HCT116 (cell line): ENCODE results near the gene PRODH. TPM values are rescaled to one million over a fixed set of nuclear protein-coding genes. Genes with fewer than 3 reads are reported as not detected.
A peak's percentile ranks its signal among the peaks of the same experiment; 100 is the strongest.

ENCODE experiments used
- ATAC-seq: fragments of 200-7000 bp; cut with Tn5 transposase; 2 replicates; pipeline ENCODE4 v1.9.1; 2020; ENCODE audit warnings: mild to moderate bottlenecking, moderate library complexity
- BruUV-seq: library from RNA; stranded (reverse); fragments of 400-500 nt; replicated peaks from 2 replicates; lab custom pipeline; 2021; lab: Mats Ljungman, UMichigan
- CTCF ChIA-PET: fragments of 300-600 bp; sonication (Branson Sonifier 250); formaldehyde crosslinking; loops from one replicate; lab custom pipeline; 2021; ENCODE audit warnings: antibody characterized with exemption; lab: Charles Lee
- POLR2A ChIA-PET: fragments of 300-600, 350-600 bp; sonication (Branson Sonifier 250); formaldehyde crosslinking; loops from one replicate; lab custom pipeline; 2021; ENCODE audit warnings: antibody characterized with exemption; lab: Charles Lee
- RAD21 ChIA-PET, 2 experiments: fragments of 300-600 bp; sonication (Branson Sonifier 250); formaldehyde crosslinking; loops; one replicate each; lab custom pipeline; 2023; ENCODE audit warnings: low total read pairs in 2 of 2; ENCODE audit not compliant: uncharacterized antibody in 2 of 2, unreplicated experiment in 2 of 2, low non-redundant PET in 1 of 2; lab: Charles Lee
- DNase-seq: peaks from one replicate; pipeline ENCODE4 v3.0.0-alpha.2; 2010; ENCODE audit warnings: low read depth, low spot score
- H2AFZ ChIP-seq: fragments of 200-600 bp; shearing (Covaris generic), sonication (generic); 2 replicates; pipeline ENCODE4 v1.6.1; 2017; ENCODE audit warnings: low read depth, mixed run types, mixed read lengths, antibody characterized with exemption, low read length; ENCODE audit not compliant: poor library complexity, severe bottlenecking
- H3K27ac ChIP-seq: 2 replicates; pipeline ENCODE4 v1.5.1; 2012; ENCODE audit warnings: low read depth, low read length
- H3K27me3 ChIP-seq: fragments of 200-600 bp; sonication (generic); 2 replicates; pipeline ENCODE4 v1.6.1; 2016; ENCODE audit warnings: mixed run types, low read length, mixed read lengths; ENCODE audit not compliant: insufficient read depth
- H3K36me3 ChIP-seq, 2 experiments: fragments of 200-500 bp in 1 of 2; fragments of 200-600 bp in 1 of 2; sonication (Bioruptor generic) in 1 of 2; sonication (generic) in 1 of 2; 2 replicates each; pipeline versions ENCODE4 v1.5.1 to v1.6.1; 2014 to 2016; ENCODE audit warnings: low read length in 2 of 2, inconsistent platforms in 1 of 2, mixed read lengths in 1 of 2, mixed run types in 1 of 2; ENCODE audit not compliant: insufficient read depth in 2 of 2, control insufficient read depth in 1 of 2
- H3K4me1 ChIP-seq, 2 experiments: fragments of 200-600 bp in 1 of 2; sonication (generic) in 1 of 2; 2 replicates each; pipeline versions ENCODE4 v1.5.1 to v1.6.1; 2012 to 2017; ENCODE audit warnings: low read length in 2 of 2, inconsistent platforms in 1 of 2, mild to moderate bottlenecking in 1 of 2, mixed read lengths in 1 of 2, mixed run types in 1 of 2, moderate library complexity in 1 of 2; ENCODE audit not compliant: insufficient read depth in 2 of 2, control insufficient read depth in 1 of 2
- H3K4me2 ChIP-seq: fragments of 200-600 bp; sonication (generic); 2 replicates; pipeline ENCODE4 v1.6.1; 2017; ENCODE audit warnings: mixed run types, low read length, mixed read lengths
- H3K4me3 ChIP-seq, 2 experiments: fragments of 200-600 bp in 1 of 2; sonication (generic) in 1 of 2; replicated peaks in 1 of 2; 2 replicates each; pipeline ENCODE4 v1.5.1; 2011 to 2016; ENCODE audit warnings: low read length in 2 of 2, control low read depth in 1 of 2, low read depth in 1 of 2, mild to moderate bottlenecking in 1 of 2, mixed read lengths in 1 of 2, mixed run types in 1 of 2
- H3K79me2 ChIP-seq: fragments of 200-600 bp; sonication (generic); 2 replicates; pipeline ENCODE4 v1.6.1; 2017; ENCODE audit warnings: mild to moderate bottlenecking, mixed run types, low read length, moderate library complexity, mixed read lengths; ENCODE audit not compliant: insufficient read depth
- H3K9ac ChIP-seq: fragments of 200-600 bp; sonication (generic); 2 replicates; pipeline ENCODE4 v1.6.1; 2016; ENCODE audit warnings: low read length, mixed read lengths
- H3K9me2 ChIP-seq: fragments of 200-600 bp; sonication (generic), shearing (Covaris generic); 2 replicates; pipeline ENCODE4 v1.6.1; 2017; ENCODE audit warnings: mixed run types, mild to moderate bottlenecking, moderate library complexity; ENCODE audit not compliant: insufficient read depth
- H3K9me3 ChIP-seq, 2 experiments: fragments of 200-500 bp in 1 of 2; fragments of 200-600 bp in 1 of 2; sonication (Bioruptor generic) in 1 of 2; sonication (generic) in 1 of 2; 2 replicates each; pipeline ENCODE4 v1.6.1; 2014 to 2017; ENCODE audit warnings: low read length in 2 of 2, mixed read lengths in 2 of 2, inconsistent platforms in 1 of 2, low read depth in 1 of 2, mild to moderate bottlenecking in 1 of 2, mixed run types in 1 of 2, moderate library complexity in 1 of 2; ENCODE audit not compliant: control insufficient read depth in 1 of 2, insufficient read depth in 1 of 2
- H4K20me1 ChIP-seq: fragments of 200-600 bp; sonication (generic), shearing (Covaris generic); 2 replicates; pipeline ENCODE4 v1.6.1; 2017; ENCODE audit warnings: mixed run types, mild to moderate bottlenecking, moderate library complexity; ENCODE audit not compliant: insufficient read depth
- CEBPB ChIP-seq: IDR thresholded peaks from 2 replicates; pipeline ENCODE4 v1.6.1; 2012; ENCODE audit warnings: low read depth
- EGR1 ChIP-seq: IDR thresholded peaks from 2 replicates; pipeline ENCODE4 v1.6.1; 2012; ENCODE audit warnings: low read depth
- ELF1 ChIP-seq: IDR thresholded peaks from 2 replicates; pipeline ENCODE4 v1.6.1; 2012; ENCODE audit warnings: low read depth, borderline replicate concordance
- EZH2 ChIP-seq: fragments of 200-600 bp; sonication (generic); IDR thresholded peaks from 2 replicates; pipeline ENCODE4 v1.6.1; 2017; ENCODE audit warnings: antibody characterized with exemption, mixed run types
- EZH2phosphoT487 ChIP-seq: fragments of 200-600 bp; IDR thresholded peaks from 2 replicates; pipeline ENCODE4 v1.6.1; 2018; ENCODE audit warnings: antibody characterized with exemption, borderline replicate concordance
- FOSL1 ChIP-seq: IDR thresholded peaks from 2 replicates; pipeline ENCODE4 v1.6.1; 2012; ENCODE audit warnings: low read depth
- MAX ChIP-seq: IDR thresholded peaks from 2 replicates; pipeline ENCODE4 v1.6.1; 2012
- POLR2A ChIP-seq: IDR thresholded peaks from 2 replicates; pipeline ENCODE4 v1.7.0; 2011; ENCODE audit warnings: borderline replicate concordance; ENCODE audit not compliant: insufficient read depth, insufficient read length; ENCODE audit errors: extremely low read depth
- RAD21 ChIP-seq: IDR thresholded peaks from 2 replicates; pipeline ENCODE4 v1.6.1; 2012; ENCODE audit warnings: low read depth, mild to moderate bottlenecking
- SP1 ChIP-seq: IDR thresholded peaks from 2 replicates; pipeline ENCODE4 v1.6.1; 2012; ENCODE audit warnings: low read depth
- SRF ChIP-seq: IDR thresholded peaks from 2 replicates; pipeline ENCODE4 v1.6.1; 2012; ENCODE audit warnings: low read depth
- TCF7L2 ChIP-seq: IDR thresholded peaks from 2 replicates; pipeline ENCODE4 v1.7.0; 2011; ENCODE audit warnings: borderline replicate concordance, inconsistent platforms; ENCODE audit not compliant: insufficient read depth, insufficient read length; ENCODE audit errors: extremely low read depth
- YY1 ChIP-seq: IDR thresholded peaks from 2 replicates; pipeline ENCODE4 v1.6.1; 2011; ENCODE audit warnings: low read length, low read depth, moderate library complexity, mild to moderate bottlenecking; ENCODE audit not compliant: insufficient replicate concordance; ENCODE audit errors: extremely low read depth
- ZFX ChIP-seq: fragments of 450-650 bp; IDR thresholded peaks from 2 replicates; pipeline ENCODE4 v1.6.1; 2017
- ZNF274 ChIP-seq: fragments of 200-500 bp; sonication (Bioruptor generic); IDR thresholded peaks from 2 replicates; pipeline ENCODE4 v1.6.1; 2014; ENCODE audit warnings: mild to moderate bottlenecking, low read depth, low read length, inconsistent platforms
- intact Hi-C: fragments of 100-400 bp; cut with micrococcal nuclease; formaldehyde crosslinking; loops from 2 replicates; pipeline ENCODE4 v1.10.0; 2022
- total RNA-seq: library from RNA; stranded (reverse); gene quantifications from one replicate; pipeline ENCODE4 v1.2.1, GENCODE V29; 2021; ENCODE audit not compliant: unreplicated experiment
- TF ChIP-seq, protein P1 (sequence below), 3 experiments: fragments of 200-600 bp in 1 of 3; sonication (generic) in 1 of 3; IDR thresholded peaks in 2 of 3; conservative IDR thresholded peaks in 1 of 3; 2 replicates each; pipeline ENCODE4 v1.5.1; 2012 to 2017; ENCODE audit warnings: low read depth in 2 of 3, low read length in 2 of 3, antibody characterized with exemption in 1 of 3, borderline replicate concordance in 1 of 3, control low read depth in 1 of 3, mild to moderate bottlenecking in 1 of 3, mixed read lengths in 1 of 3, mixed run types in 1 of 3, moderate library complexity in 1 of 3; ENCODE audit not compliant: insufficient read depth in 1 of 3

The PRODH gene
- total RNA-seq, 1 experiment from 2014 or later, result 3.2 TPM

GRCh38 chr22:18970948-18971315, 34.8 kb upstream of the PRODH start:
- Histone ChIP-seq H3K79me2 (no peaks in the 10 kb centered on the region), H3K27ac (peak overlapping the region; percentile 81; the same call in 1 of the 2 replicates), H2AFZ (no peak overlapping the region), H3K9me3 (no peaks in the 10 kb centered on the region)
- intact Hi-C loops, result no loop called here
- TF ChIP-seq FOSL1, result no peak
- no peak for TF ChIP-seq MAX
- no peak for TF ChIP-seq EGR1
- no peak for TF ChIP-seq POLR2A
- TF ChIP-seq, all 23 proteins: peak for 0
- no peaks in the 10 kb centered on the region for H3K27me3 ChIP-seq
- ChIA-PET POLR2A (no interaction called here), CTCF (no interaction called here), RAD21 (no interaction called here)
- no peaks in the 10 kb centered on the region for H4K20me1 ChIP-seq
- H3K4me2 ChIP-seq, result peak overlapping the region; percentile 83
- no peaks in the 10 kb centered on the region for H3K36me3 ChIP-seq
- peaks cover 0 to 7% of the 10 kb centered on the region in 2 experiments; a peak in 1 of 4 replicates for H3K4me1 ChIP-seq
- H3K9ac ChIP-seq, result peak overlapping the region; percentile 67
- BruUV-seq, result no TSS peak
- H3K4me3 ChIP-seq, result peak overlapping the region; percentile 55 to 78
- DNase-seq (no peak), ATAC-seq (no peak)
- no peaks in the 10 kb centered on the region for H3K9me2 ChIP-seq

DNA sequence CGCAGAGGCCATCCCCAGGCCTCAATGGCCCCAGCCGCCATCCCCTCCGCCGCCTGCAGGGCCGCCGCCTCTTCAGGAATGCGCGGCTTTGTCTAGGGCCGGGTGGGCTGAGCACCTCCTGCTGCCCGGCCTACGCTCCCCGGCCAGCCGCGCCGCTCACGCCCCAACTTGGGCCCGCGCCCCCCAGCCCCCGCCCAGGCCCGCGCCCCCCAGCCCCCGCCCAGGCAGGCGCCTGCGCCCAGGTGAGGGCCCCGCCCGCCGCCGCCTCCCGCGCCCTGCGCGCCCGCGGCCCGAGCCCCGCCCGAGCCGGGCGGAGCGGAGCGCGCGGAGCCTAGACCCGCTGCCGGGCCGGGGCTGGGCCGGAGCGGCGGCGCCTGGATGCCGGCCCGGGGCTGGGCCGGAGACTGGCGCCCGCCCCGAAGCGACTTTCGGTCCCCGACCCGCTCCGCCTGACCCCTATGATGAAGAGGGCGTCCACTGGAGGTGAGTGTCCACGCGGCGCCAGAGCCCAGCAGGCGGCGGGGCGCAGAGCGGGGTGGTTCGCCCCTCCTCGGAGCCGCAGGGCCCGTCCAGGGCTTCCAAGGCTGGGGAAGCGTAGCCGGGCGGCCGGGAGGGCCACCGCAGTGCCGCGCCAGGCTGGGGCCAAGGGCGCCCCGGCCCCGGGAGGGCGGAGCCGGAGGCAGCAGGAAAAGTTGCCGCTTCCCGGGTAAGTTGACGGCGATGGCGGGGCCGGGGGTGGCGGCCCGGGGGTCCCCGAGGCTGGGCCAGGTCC, 34.3 kb upstream of the PRODH start:
- no peaks in the 10 kb centered on the region for H3K27me3 ChIP-seq
- no peak overlapping the region for H2AFZ ChIP-seq
- no peaks in the 10 kb centered on the region for H4K20me1 ChIP-seq
- intact Hi-C loops, result no loop called here
- CTCF ChIA-PET, result no interaction called here
- no peaks in the 10 kb centered on the region for H3K9me3 ChIP-seq
- TF ChIP-seq RAD21, result no peak
- TF ChIP-seq POLR2A, result peak; percentile 33
- TF ChIP-seq, protein P1, sequence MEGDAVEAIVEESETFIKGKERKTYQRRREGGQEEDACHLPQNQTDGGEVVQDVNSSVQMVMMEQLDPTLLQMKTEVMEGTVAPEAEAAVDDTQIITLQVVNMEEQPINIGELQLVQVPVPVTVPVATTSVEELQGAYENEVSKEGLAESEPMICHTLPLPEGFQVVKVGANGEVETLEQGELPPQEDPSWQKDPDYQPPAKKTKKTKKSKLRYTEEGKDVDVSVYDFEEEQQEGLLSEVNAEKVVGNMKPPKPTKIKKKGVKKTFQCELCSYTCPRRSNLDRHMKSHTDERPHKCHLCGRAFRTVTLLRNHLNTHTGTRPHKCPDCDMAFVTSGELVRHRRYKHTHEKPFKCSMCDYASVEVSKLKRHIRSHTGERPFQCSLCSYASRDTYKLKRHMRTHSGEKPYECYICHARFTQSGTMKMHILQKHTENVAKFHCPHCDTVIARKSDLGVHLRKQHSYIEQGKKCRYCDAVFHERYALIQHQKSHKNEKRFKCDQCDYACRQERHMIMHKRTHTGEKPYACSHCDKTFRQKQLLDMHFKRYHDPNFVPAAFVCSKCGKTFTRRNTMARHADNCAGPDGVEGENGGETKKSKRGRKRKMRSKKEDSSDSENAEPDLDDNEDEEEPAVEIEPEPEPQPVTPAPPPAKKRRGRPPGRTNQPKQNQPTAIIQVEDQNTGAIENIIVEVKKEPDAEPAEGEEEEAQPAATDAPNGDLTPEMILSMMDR (IDR thresholded peaks at IDR 0.05 in 2 of 3, conservative IDR thresholded peaks at IDR 0.05 in 1 of 3; ENCODE audit: borderline replicate concordance in 1 of 3, insufficient read depth in 1 of 3, low read depth in 2 of 3, low read length in 2 of 3), result peak in 1 of 3 experiments; percentile 38; a peak in 1 of 6 replicates
- TF ChIP-seq ELF1, result no peak
- TF ChIP-seq TCF7L2, result no peak
- TF ChIP-seq EZH2, result no peak
- TF ChIP-seq SRF, result no peak
- no peak for TF ChIP-seq CEBPB
- no peak for TF ChIP-seq ZNF274
- no peak for TF ChIP-seq EZH2phosphoT487
- no peak for TF ChIP-seq YY1
- peak; percentile 74 for TF ChIP-seq ZFX
- no peak for TF ChIP-seq SP1
- TF ChIP-seq, all 23 proteins: peak for 3
- Histone ChIP-seq H3K9ac (peak overlapping the region; percentile 67), H3K9me2 (no peaks in the 10 kb centered on the region), H3K4me1 (peaks cover 0 to 7% of the 10 kb centered on the region in 2 experiments; a peak in 1 of 4 replicates), H3K27ac (peak overlapping the region; percentile 81), H3K4me3 (peak overlapping the region; percentile 55 to 78), H3K36me3 (no peaks in the 10 kb centered on the region), H3K79me2 (no peaks in the 10 kb centered on the region), H3K4me2 (peak overlapping the region; percentile 83)
- ATAC-seq, result peak; percentile 81
- RAD21 ChIA-PET, result no interaction called here
- BruUV-seq, result no TSS peak
- POLR2A ChIA-PET, result no interaction called here
- no peak for DNase-seq
